Amniotic epithelial cell (primary cell): ENCODE measurements around the gene CDH24.

Experiments
- DNase-seq: peaks from one replicate; pipeline ENCODE4 v3.0.0-alpha.2; 2010; ENCODE audit warnings: low read depth

The CDH24 gene

GRCh38 chr14:23060536-23061260, 3.4 kb upstream of the CDH24 start:
- no peak for DNase-seq

DNA sequence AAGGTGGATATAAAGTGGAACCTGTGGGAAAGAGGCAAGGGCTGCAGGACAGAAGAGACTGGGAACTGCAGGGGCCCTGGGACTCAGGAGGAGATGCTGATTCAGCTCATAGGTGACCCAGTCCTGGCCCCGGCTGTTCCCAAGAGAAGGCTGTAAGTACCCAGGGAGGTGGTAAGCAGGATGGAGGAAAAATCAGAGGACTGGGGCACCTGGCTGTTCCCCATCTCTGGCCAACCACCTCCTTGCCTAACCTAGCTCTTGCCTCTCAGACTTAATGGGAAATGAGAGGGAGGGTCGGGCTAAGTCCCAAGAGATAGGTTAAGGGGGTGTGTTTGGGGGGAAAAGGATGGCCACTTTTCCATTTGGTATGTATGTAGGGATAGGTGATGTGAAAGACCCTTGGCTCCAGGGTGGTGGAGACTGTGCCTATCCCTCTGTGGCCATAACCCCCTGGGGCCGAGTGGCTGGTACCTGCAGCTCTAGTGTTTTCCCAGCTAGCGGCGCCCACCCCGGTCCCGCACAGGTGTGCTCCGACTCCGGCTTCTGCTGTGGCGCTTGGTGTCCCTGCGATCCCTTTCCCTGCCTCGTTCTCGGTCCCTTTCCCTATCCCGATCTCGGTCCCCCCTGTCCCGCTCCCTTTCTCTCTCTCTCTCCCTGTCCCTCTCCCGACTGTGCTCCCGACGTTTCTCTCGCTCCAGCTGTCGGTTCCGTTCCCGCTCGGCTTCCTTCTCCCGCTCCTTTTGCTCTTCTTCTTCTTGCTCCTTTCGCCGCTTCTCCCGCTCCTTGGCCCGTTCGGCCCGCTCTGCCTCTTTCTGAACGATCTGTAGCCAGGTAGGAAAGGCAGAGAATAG, 1.6 kb upstream of the CDH24 start:
- no peak for DNase-seq

GRCh38 chr14:23057757-23058653, 685 bp upstream of the CDH24 start:
- peak; percentile 68 for DNase-seq

DNA sequence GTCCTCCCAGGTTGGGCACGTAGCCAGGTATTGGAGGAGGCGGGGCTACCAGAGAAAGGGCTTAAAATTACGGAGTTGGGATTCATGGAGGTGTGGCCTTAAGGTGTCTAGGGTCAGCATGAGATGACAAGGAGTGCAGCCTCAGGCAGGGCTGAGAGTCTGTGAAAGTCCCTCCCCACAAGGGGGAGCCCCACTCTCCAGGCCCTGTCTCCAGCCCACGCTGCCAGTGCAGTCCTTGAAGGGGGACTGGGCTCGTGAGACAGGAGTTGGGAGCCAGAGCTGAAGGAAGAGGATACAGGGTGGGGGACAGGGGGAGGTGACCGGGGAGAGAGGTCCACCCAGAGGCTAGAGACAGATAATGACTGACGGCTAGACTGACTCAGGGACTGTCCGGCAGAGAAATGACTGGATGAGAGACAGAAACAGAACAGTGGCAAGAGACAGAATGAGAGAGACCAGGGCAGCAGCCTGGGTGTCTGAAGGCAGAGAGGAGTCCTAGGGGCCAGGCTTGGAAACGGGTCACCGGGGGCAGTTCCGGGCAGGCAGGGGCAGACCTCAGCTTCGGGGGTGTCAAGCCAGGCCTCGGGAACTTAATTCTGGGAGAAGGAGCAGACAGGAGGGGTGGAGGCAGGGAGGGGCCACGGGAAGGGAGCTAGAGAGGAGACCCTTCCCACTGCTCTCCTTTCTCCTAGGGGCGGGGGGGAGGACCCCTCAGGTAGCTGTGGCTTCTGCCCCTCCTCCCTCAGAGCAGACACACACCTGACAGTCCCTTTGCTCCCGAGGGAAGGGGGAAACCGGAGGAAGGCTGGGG, 970 bp downstream of the CDH24 start:
- DNase-seq, result peak; percentile 57

- DNase-seq, result peak; percentile 63
Observed at GRCh38 chr14:23055621-23056144, 1.6 kb downstream of the CDH24 start.

DNA sequence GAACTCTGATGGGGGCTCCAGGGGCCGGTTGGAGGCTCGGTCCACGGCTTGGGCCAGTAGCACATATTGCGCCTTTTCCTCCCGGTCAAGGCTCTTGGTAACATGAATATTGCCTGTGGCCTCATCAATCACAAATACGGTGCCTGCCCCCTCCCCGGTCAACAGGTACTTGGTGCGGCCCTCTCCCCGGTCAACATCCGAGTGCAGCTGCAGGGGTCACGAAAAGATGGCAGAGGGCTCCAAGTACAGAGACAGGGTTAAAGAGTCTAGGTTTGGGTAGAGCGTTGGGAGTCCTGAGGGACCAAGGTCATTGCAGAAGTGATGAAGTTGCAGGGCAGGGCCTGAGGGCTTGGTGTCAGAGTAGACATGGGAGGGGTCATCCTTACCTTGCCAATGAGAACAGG, 2.2 kb downstream of the CDH24 start:
- no peak for DNase-seq

DNA sequence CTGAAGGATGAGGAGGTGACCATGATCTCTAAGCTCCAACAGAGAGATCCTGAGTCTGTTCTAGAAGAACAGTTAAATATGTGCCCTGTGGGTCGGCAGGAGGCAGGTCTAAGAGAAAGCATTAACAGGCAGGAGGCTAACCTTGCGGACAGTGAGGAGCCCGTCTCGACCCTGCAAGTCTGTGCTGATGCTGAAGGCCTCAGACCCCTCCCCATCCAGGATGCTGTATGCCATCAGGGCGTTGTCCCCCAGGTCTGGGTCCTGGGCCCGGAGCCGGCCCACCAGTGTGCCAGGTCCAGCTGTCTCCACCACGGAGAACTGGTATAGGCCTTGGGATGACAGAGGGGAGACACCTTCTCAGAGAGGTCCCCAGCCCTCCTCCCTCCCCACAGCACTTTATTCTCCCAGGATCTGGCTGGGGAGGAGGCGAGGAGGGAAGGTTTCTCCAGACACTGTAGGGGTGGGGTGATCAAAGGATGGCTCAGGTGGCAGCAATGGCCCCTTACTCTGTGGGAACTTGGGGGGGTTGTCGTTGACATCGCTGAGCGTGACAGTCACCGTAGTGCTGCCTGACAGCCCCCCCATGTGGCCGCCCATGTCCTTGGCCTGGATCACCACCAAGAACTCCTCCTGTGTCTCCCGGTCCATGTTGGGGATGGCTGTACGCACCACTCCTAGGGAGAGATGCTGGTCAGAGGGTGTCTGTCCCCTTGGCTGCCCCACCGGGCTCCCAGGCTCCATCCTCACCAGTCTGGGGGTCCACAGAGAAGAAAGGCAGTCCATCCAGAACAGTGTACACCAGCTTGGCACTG, 3.1 kb downstream of the CDH24 start:
- no peak for DNase-seq

DNA sequence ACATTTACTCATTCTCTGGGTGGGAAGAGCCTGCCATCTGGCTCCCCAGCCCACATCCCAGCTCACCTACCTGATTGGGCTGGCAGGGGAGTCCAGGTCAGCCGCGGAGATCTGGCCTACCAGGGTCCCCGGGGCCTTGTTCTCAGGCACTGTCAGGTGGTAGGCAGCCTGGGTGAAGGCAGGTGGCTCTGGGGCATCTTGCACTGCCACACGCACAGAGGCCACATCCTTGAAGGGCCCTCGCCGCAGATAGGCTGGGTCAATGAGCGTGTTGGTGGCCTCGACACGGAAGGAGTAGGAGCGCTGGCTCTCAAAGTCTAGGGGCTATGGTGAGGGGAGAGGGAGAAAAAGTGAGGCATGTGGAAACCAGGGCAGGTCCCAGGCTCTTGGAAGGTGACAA, 3.9 kb downstream of the CDH24 start:
- DNase-seq, result no peak

DNA sequence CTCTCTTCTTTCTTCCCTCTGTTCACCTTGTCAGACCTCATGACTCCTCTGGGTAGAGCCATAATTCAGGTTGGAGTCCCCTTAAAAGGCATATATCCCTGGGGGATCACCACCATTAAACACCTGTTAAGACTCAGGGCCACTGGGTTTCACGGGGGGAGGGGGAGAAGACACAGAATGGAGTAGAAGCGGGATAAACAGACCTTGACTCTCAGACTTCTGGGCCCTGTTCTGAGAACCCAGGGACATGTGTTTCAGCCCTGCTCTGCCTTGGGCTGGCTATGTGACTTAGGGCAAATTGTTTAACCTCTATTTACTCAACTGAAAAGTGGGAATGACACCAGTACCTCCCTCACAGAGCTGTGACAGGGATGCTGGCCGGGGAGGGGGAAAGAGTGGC, 4.6 kb downstream of the CDH24 start:
- DNase-seq, result no peak

GRCh38 chr14:23052182-23052623, 5.1 kb downstream of the CDH24 start:
- DNase-seq, result peak; percentile 71

DNA sequence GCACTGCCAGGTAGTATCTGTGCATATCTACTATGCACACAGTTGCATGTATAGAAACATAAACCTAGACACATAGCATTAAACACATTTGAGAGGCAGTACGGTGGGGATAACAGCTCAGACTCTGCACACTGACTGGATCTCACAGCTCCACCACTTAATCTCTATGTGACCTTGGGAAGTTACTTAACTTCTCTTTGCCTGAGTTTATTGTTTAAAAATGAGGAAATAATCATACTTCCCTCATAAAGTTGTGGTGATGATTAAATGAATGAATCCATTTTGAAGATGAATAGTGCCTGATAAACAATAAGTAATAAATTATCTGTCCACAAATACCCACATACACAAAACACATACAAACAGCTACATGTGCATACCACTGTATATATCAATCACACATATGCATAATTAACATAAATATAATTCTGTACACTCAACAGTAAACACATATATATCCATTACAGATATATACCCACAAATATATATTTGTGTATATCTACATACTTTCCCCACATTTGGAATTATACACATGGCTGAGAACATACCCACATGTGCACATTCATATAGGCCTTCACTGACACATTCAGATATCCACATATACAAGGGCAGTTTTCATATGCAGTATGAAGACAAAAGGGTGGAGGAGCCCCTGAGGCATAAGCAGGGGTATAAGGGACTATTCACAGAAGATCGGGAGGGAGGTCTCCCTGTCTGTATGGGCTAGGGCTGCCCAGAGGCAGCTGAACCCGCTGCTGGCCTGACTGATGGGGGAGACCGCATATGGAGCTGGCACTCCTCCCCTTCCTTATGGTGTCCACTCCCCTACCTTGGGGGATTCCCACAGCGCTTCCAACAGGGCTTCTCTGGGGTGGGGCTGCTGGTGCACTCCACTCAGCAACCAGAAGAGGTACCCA, 5.9 kb downstream of the CDH24 start:
- peak; percentile 37 for DNase-seq

DNA sequence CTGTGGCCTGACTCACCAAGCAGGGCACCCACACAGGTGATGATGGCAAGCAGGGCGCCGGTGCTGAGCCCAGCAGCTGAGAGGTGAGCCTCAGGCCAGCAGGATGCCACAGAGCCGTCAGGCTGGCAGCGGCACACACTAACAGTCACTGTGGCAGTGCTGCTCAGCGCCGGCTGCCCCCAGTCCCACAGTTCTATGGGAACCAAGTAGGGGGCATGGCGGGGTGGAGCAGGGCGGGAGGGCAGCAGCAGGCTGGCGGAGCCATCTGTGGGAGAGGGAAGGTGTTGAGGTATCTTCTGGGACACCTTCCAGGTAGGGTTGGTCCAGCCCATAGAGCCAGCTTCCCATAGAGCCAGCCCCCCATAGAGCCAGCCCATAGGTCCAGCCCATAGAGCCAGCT, 8.3 kb downstream of the CDH24 start:
- DNase-seq, result no peak

DNA sequence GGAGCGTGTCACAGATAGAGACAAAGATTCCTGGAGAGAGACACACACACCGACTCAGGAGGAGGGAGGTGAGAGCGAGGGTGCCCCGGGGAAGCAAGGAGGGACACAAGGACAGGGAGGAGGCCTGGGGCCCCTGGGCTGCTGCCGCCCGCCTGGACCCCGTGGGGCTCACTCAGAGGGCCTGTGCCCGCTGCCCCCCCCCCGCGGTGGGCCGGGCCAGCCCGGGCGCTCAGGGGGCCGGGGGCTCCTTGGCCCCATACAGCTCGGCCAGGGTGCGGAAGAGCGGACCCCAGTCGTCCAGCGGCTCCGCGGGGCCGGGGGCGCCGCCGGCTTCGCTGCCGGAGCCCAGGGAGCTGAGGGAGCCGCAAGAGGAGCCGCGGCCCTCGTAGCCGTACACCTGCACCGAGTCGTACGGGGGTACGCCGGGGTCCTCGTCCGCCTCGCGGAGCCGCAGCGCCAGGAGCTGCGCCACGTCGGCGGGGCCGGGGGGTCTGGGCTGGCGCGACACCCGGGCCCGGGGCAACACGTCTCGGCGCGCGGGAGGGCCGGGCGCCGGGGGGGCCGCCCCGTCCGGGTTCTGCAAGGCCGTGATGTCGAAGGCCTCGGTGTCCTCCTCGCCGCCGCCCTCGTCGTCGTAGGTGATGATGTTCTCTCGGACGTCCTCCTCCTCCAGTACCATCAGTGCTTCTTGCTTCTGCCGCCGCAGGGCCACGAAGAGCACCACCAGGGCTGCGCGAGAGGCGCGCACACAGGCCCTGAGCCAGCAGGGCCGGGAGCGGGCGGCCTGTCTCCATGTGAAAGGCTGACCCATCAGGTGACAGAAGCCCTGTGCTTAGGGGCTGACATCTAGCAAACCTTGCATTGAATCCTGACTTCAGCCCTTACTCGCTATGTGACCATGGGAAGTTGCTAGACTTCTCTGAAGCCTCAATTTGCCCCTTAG, 9.3 kb downstream of the CDH24 start:
- no peak for DNase-seq

- DNase-seq, result peak; percentile 7
Observed at GRCh38 chr14:23047034-23047634, 10.2 kb downstream of the CDH24 start.

DNA sequence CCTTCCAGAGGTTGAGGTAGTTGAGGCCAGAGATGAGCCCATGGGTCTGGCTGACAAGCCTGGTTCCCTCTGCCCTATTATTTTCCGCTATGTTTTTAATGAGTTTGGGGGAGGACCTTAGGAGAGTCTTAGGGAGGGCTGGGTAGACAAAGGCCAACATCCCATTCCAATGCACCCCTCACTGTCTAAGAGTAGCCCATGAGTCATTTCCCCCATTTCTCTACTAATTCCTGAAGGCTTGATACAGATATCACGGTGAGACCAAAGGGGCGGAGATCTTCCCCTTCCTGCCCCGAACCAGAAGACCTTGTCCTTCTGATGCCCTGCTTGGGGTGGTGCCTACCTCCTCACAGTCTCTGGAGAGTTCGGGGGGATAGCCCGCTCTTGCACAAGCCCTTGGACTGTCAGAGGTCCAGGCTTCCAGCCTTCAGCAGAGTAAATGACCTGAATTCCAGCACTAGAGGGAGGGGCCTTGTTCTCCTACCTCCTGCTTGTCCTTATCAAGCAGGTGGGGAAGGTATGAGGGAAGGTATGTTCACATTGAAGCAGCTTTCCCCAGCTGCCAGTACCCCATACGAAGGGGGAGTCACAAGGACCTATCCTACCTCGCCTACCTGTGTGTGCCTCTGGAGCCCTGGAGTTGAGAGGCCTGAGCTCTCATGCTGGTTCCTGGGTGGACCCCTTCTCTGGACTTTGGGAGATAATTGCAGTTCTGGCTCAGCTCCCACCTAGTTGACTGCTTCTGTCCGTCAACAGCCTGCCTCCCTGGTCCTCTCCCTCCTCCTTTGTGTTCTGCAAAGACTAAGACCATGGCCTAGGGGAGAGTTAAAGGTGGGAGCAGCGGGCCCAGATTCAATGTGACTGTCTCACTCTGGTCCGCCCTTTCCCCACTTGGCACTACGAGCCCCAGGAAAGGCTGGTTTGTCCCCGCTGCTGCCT, 11.6 kb downstream of the CDH24 start:
- DNase-seq, result peak; percentile 10

- DNase-seq, result no peak
Observed at GRCh38 chr14:23044840-23045239, 12.5 kb downstream of the CDH24 start.

DNA sequence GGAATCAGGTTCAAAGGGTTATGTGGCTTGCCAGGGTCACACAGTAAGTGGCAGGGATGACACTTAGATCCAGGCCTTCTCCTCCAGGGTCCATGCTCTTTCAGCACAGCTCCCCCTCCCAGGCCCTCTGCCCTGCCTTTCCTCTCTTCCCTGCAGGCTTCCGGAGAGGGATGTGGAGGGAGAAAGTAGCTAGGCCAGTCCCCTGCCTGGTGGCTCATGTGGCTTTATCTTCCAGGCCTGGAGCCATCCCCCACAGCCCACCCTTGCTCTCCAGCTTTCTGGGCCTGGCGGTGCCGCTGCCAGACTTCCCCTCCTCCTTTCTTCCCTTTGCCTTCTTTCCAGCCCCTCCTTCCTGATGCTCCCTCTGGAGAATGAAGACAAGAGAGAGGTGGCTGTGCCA, 13.6 kb downstream of the CDH24 start:
- no peak for DNase-seq
